Fibroblast of lung (primary cell): ENCODE results near the gene SDCBP2. TPM values are rescaled to one million over a fixed set of nuclear protein-coding genes. Genes with fewer than 3 reads are reported as not detected.

Experiments
- DNase-seq, 2 donors: peaks; one replicate each; pipeline versions ENCODE4 v3.0.0 to v3.0.0-alpha.2; 2010; ENCODE audit warnings: low read depth in 2 of 2
- H2AFZ ChIP-seq: 2 replicates; pipeline ENCODE4 v1.5.1; 2012; ENCODE audit warnings: low read length, control low read depth, inconsistent platforms
- H3K27ac ChIP-seq: 2 replicates; pipeline ENCODE4 v1.5.1; 2011; ENCODE audit warnings: low read length, control low read depth; ENCODE audit not compliant: insufficient read depth
- H3K27me3 ChIP-seq: 2 replicates; pipeline ENCODE4 v1.5.1; 2011; ENCODE audit warnings: mild to moderate bottlenecking, low read length; ENCODE audit not compliant: control insufficient read depth, insufficient read depth
- H3K36me3 ChIP-seq: 2 replicates; pipeline ENCODE4 v1.5.1; 2011; ENCODE audit warnings: low read length; ENCODE audit not compliant: control insufficient read depth, insufficient read depth
- H3K4me1 ChIP-seq: 2 replicates; pipeline ENCODE4 v1.5.1; 2011; ENCODE audit warnings: low read length; ENCODE audit not compliant: control insufficient read depth, insufficient read depth; ENCODE audit errors: extremely low read depth
- H3K4me2 ChIP-seq: 2 replicates; pipeline ENCODE4 v1.5.1; 2011; ENCODE audit warnings: low read length, control low read depth; ENCODE audit not compliant: insufficient read depth; ENCODE audit errors: extremely low read depth
- H3K4me3 ChIP-seq, 4 experiments: fragments of 200-600 bp in 1 of 4; sonication (generic) in 1 of 4; replicated peaks in 1 of 4; 2 replicates each; pipeline ENCODE4 v1.5.1; 2011 to 2016; ENCODE audit warnings: low read length in 4 of 4, low read depth in 3 of 4, mild to moderate bottlenecking in 3 of 4, control low read depth in 2 of 4, inconsistent platforms in 1 of 4, mixed read lengths in 1 of 4; ENCODE audit not compliant: insufficient read depth in 1 of 4; ENCODE audit errors: control extremely low read depth in 1 of 4
- H3K79me2 ChIP-seq: 2 replicates; pipeline ENCODE4 v1.5.1; 2012; ENCODE audit warnings: mild to moderate bottlenecking, low read length, inconsistent platforms; ENCODE audit not compliant: control insufficient read depth, insufficient read depth
- H3K9ac ChIP-seq: 2 replicates; pipeline ENCODE4 v1.5.1; 2011; ENCODE audit warnings: mild to moderate bottlenecking, low read length, control low read depth; ENCODE audit not compliant: insufficient read depth
- H3K9me3 ChIP-seq: 2 replicates; pipeline ENCODE4 v1.5.1; 2012; ENCODE audit warnings: low read depth, low read length; ENCODE audit not compliant: control insufficient read depth, insufficient read depth
- H4K20me1 ChIP-seq: 2 replicates; pipeline ENCODE4 v1.5.1; 2011; ENCODE audit warnings: low read length; ENCODE audit not compliant: control insufficient read depth, insufficient read depth; ENCODE audit errors: extremely low read depth
- EZH2 ChIP-seq: IDR thresholded peaks from 2 replicates; pipeline ENCODE4 v1.5.1; 2012; ENCODE audit warnings: low read length, control low read depth, mild to moderate bottlenecking; ENCODE audit errors: missing control alignments
- polyA plus RNA-seq, 2 donors: library from polyadenylated mRNA; depleted of rRNA in 1 of 2; stranded (reverse) in 1 of 2; unstranded in 1 of 2; fragments of >200 nt; gene quantifications; 2 replicates each; pipeline ENCODE4 v1.2.1, GENCODE V29; 2011 to 2012; ENCODE audit warnings: missing spikeins in 1 of 2
- total RNA-seq: library from RNA; depleted of rRNA; stranded (reverse); fragments of >200 nt; gene quantifications from 2 replicates; pipeline ENCODE4 v1.2.1, GENCODE V29; 2014
- TF ChIP-seq, protein P1 (sequence below), 2 donors: IDR thresholded peaks in 1 of 2; conservative IDR thresholded peaks in 1 of 2; 1 replicate in 1 of 2; 2 replicates in 1 of 2; pipeline ENCODE4 v1.5.1; 2011 to 2012; ENCODE audit warnings: low read length in 2 of 2, control low read depth in 1 of 2, inconsistent platforms in 1 of 2, low read depth in 1 of 2, mild to moderate bottlenecking in 1 of 2

SDCBP2 gene
- total and polyA plus RNA-seq, 2 donors (not counting 1 experiment from before 2014, with no cell fraction given): 0.78 to 2.1 TPM

GRCh38 chr20:1321654-1321939, 7.3 kb downstream of the SDCBP2 start:
- no peak overlapping the region for H3K9ac ChIP-seq
- H2AFZ ChIP-seq: no peak overlapping the region
- no peaks in the 10 kb centered on the region for H3K27me3 ChIP-seq
- H3K9me3 ChIP-seq: no peaks in the 10 kb centered on the region
- H4K20me1 ChIP-seq: no peaks in the 10 kb centered on the region
- H3K79me2 ChIP-seq: peaks cover 2% of the 10 kb centered on the region
- H3K4me2 ChIP-seq: no peak overlapping the region
- H3K4me1 ChIP-seq: peaks cover 27% of the 10 kb centered on the region
- H3K27ac ChIP-seq: no peak overlapping the region
- TF ChIP-seq, protein P1, sequence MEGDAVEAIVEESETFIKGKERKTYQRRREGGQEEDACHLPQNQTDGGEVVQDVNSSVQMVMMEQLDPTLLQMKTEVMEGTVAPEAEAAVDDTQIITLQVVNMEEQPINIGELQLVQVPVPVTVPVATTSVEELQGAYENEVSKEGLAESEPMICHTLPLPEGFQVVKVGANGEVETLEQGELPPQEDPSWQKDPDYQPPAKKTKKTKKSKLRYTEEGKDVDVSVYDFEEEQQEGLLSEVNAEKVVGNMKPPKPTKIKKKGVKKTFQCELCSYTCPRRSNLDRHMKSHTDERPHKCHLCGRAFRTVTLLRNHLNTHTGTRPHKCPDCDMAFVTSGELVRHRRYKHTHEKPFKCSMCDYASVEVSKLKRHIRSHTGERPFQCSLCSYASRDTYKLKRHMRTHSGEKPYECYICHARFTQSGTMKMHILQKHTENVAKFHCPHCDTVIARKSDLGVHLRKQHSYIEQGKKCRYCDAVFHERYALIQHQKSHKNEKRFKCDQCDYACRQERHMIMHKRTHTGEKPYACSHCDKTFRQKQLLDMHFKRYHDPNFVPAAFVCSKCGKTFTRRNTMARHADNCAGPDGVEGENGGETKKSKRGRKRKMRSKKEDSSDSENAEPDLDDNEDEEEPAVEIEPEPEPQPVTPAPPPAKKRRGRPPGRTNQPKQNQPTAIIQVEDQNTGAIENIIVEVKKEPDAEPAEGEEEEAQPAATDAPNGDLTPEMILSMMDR (conservative IDR thresholded peaks at IDR 0.05 in 1 of 2, IDR thresholded peaks at IDR 0.05 in 1 of 2; ENCODE audit: low read depth in 1 of 2, low read length in 2 of 2): no peak
- TF ChIP-seq EZH2: no peak
- H3K36me3 ChIP-seq: no peaks in the 10 kb centered on the region
- no peak for DNase-seq
- no peak overlapping the region for H3K4me3 ChIP-seq

- peaks cover 24% of the 10 kb centered on the region for H3K4me1 ChIP-seq
- no peak for DNase-seq
- no peak overlapping the region for H3K9ac ChIP-seq
- no peaks in the 10 kb centered on the region for H3K9me3 ChIP-seq
- no peaks in the 10 kb centered on the region for H4K20me1 ChIP-seq
- TF ChIP-seq, protein P1 (conservative IDR thresholded peaks at IDR 0.05 in 1 of 2, IDR thresholded peaks at IDR 0.05 in 1 of 2; ENCODE audit: low read depth in 1 of 2, low read length in 2 of 2): no peak
- no peak overlapping the region for H2AFZ ChIP-seq
- H3K36me3 ChIP-seq: no peaks in the 10 kb centered on the region
- no peak overlapping the region for H3K27ac ChIP-seq
- no peaks in the 10 kb centered on the region for H3K79me2 ChIP-seq
- no peaks in the 10 kb centered on the region for H3K27me3 ChIP-seq
- H3K4me3 ChIP-seq: no peak overlapping the region
- H3K4me2 ChIP-seq: no peak overlapping the region
Observed at GRCh38 chr20:1320902-1321653, 7.9 kb downstream of the SDCBP2 start.

DNA sequence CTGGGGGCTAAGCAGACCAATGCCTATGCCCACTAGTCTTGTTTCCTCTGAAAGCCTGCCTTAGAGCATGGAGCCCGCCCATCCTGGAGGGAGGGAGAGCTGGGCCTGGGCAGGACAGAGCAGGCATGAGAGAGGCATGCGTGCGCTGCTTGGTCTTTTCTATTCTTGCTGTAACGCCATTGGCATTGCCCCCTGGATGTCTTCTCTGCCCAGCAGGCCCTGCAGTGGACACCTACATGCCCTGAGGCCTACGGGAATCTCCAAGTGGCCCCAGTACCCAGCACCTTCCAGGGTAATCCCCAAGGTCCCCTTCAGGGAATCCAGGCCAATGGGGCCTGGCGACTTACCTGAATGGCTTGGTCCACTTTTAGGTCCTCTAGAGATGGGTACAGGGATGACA, 8.9 kb downstream of the SDCBP2 start:
- no peaks in the 10 kb centered on the region for H3K79me2 ChIP-seq
- DNase-seq: no peak
- H3K4me1 ChIP-seq: peaks cover 24% of the 10 kb centered on the region
- H4K20me1 ChIP-seq: no peaks in the 10 kb centered on the region
- no peak overlapping the region for H2AFZ ChIP-seq
- no peak overlapping the region for H3K4me3 ChIP-seq
- H3K9ac ChIP-seq: no peak overlapping the region
- no peak overlapping the region for H3K4me2 ChIP-seq
- no peak overlapping the region for H3K27ac ChIP-seq
- no peaks in the 10 kb centered on the region for H3K9me3 ChIP-seq
- H3K36me3 ChIP-seq: no peaks in the 10 kb centered on the region
- H3K27me3 ChIP-seq: no peaks in the 10 kb centered on the region
- TF ChIP-seq, protein P1 (conservative IDR thresholded peaks at IDR 0.05 in 1 of 2, IDR thresholded peaks at IDR 0.05 in 1 of 2; ENCODE audit: low read depth in 1 of 2, low read length in 2 of 2): no peak
- no peak for TF ChIP-seq EZH2
